GM06990 (cell line): ENCODE measurements around the gene NUB1.

Experiments
- DNase-seq: peaks from one replicate; pipeline ENCODE4 v3.0.0-alpha.2; 2011; ENCODE audit not compliant: insufficient read length; ENCODE audit errors: extremely low read depth
- H3K27me3 ChIP-seq: replicated peaks from 2 replicates; pipeline ENCODE4 v1.6.0; 2011; ENCODE audit warnings: low read length; ENCODE audit not compliant: control insufficient read depth, insufficient read depth
- H3K36me3 ChIP-seq: 2 replicates; pipeline ENCODE4 v1.5.1; 2011; ENCODE audit warnings: low read length; ENCODE audit not compliant: control insufficient read depth, insufficient read depth
- H3K4me3 ChIP-seq: replicated peaks from 2 replicates; pipeline ENCODE4 v1.5.1; 2011; ENCODE audit warnings: low read depth, mild to moderate bottlenecking, control low read depth, low read length
- CTCF ChIP-seq: IDR thresholded peaks from 2 replicates; pipeline ENCODE4 v1.5.1; 2011; ENCODE audit warnings: low read length, control low read depth, mild to moderate bottlenecking, inconsistent platforms; ENCODE audit not compliant: insufficient read depth, poor library complexity, severe bottlenecking

The NUB1 gene

GRCh38 chr7:151387161-151388006, 45.8 kb downstream of the NUB1 start:
- Histone ChIP-seq H3K36me3 (no peaks in the 10 kb centered on the region), H3K27me3 (peaks cover 2% of the 10 kb centered on the region), H3K4me3 (no peak overlapping the region)
- TF ChIP-seq CTCF: no peak
- DNase-seq: no peak

- no peaks in the 10 kb centered on the region for H3K36me3 ChIP-seq
- no peak for TF ChIP-seq CTCF
Observed at GRCh38 chr7:151388007-151388297, 46.3 kb downstream of the NUB1 start.

GRCh38 chr7:151388430-151388829, 46.8 kb downstream of the NUB1 start:
- H3K4me3 ChIP-seq: no peak overlapping the region
- TF ChIP-seq CTCF: no peak
- no peak for DNase-seq
- H3K27me3 ChIP-seq: no peaks in the 10 kb centered on the region; the same call in none of the 2 replicates
- H3K36me3 ChIP-seq: no peaks in the 10 kb centered on the region

More at GRCh38 chr7:151388007-151388297, 46.3 kb downstream of the NUB1 start:
- no peaks in the 10 kb centered on the region; the same call in none of the 2 replicates for H3K27me3 ChIP-seq
- DNase-seq: no peak
- H3K4me3 ChIP-seq: no peak overlapping the region

- no peaks in the 10 kb centered on the region; the same call in none of the 2 replicates for H3K27me3 ChIP-seq
Observed at GRCh38 chr7:151389096-151389767, 47.6 kb downstream of the NUB1 start.

More at GRCh38 chr7:151389096-151389767, 47.6 kb downstream of the NUB1 start:
- DNase-seq: no peak
- no peaks in the 10 kb centered on the region for H3K36me3 ChIP-seq
- no peak for TF ChIP-seq CTCF
- H3K4me3 ChIP-seq: no peak overlapping the region
